Neural cell (in vitro differentiated cells): Measurements from ENCODE around the gene LACRT. TPM values are rescaled to one million over a fixed set of nuclear protein-coding genes. Genes with fewer than 3 reads are reported as not detected.

Source experiments
- H2AFZ ChIP-seq: fragments of 200-600, 300-800 bp; sonication (generic), shearing (Covaris generic); 2 replicates; pipeline ENCODE4 v1.6.0; 2014; ENCODE audit warnings: low read depth, mild to moderate bottlenecking, antibody characterized with exemption, low read length, moderate library complexity
- H3F3A ChIP-seq: fragments of 200-600 bp; shearing (Covaris generic); 2 replicates; pipeline ENCODE4 v1.6.1; 2016; ENCODE audit warnings: mild to moderate bottlenecking, moderate library complexity, mixed read lengths, antibody characterized with exemption, low read length; ENCODE audit not compliant: insufficient read depth, poor library complexity, severe bottlenecking
- H3K27ac ChIP-seq: fragments of 200-600, 300-800 bp; sonication (generic), shearing (Covaris generic); 2 replicates; pipeline ENCODE4 v1.5.1; 2014; ENCODE audit warnings: mild to moderate bottlenecking, low read length, moderate library complexity
- H3K27me3 ChIP-seq: fragments of 300-800, 200-600 bp; sonication (generic), shearing (Covaris generic); 2 replicates; pipeline ENCODE4 v1.6.0; 2014; ENCODE audit warnings: mild to moderate bottlenecking, low read depth, low read length, moderate library complexity; ENCODE audit not compliant: insufficient read depth
- H3K36me3 ChIP-seq: fragments of 300-800, 200-600 bp; sonication (generic), shearing (Covaris generic); 2 replicates; pipeline ENCODE4 v1.5.1; 2014; ENCODE audit warnings: mild to moderate bottlenecking, antibody characterized with exemption, low read length, moderate library complexity; ENCODE audit not compliant: insufficient read depth
- H3K4me2 ChIP-seq: fragments of 300-800, 200-600 bp; sonication (generic), shearing (Covaris generic); 2 replicates; pipeline ENCODE4 v1.6.0; 2014; ENCODE audit warnings: mild to moderate bottlenecking, low read length
- H3K4me3 ChIP-seq: fragments of 300-800, 200-600 bp; sonication (generic), shearing (Covaris generic); 2 replicates; pipeline ENCODE4 v1.5.1; 2014; ENCODE audit warnings: mild to moderate bottlenecking, low read length, moderate library complexity
- H3K79me2 ChIP-seq: fragments of 200-600 bp; shearing (Covaris generic); replicated peaks from 2 replicates; pipeline ENCODE4 v1.6.0; 2014; ENCODE audit warnings: mild to moderate bottlenecking, low read length, moderate library complexity; ENCODE audit not compliant: insufficient read depth
- H3K9ac ChIP-seq: fragments of 300-800, 200-600 bp; sonication (generic), shearing (Covaris generic); 2 replicates; pipeline ENCODE4 v1.6.1; 2016; ENCODE audit warnings: mild to moderate bottlenecking, low read length, mixed read lengths
- H3K9me2 ChIP-seq: fragments of 200-600 bp; shearing (Covaris generic); 2 replicates; pipeline ENCODE4 v1.6.1; 2016; ENCODE audit warnings: mild to moderate bottlenecking, low read length, mixed read lengths; ENCODE audit not compliant: insufficient read depth
- H3K9me3 ChIP-seq: fragments of 200-600, 300-800 bp; sonication (generic), shearing (Covaris generic); 2 replicates; pipeline ENCODE4 v1.6.1; 2016; ENCODE audit warnings: mild to moderate bottlenecking, mixed run types, low read length, moderate library complexity, mixed read lengths
- H4K20me1 ChIP-seq: fragments of 200-600 bp; shearing (Covaris generic); 2 replicates; pipeline ENCODE4 v1.6.1; 2016; ENCODE audit warnings: mild to moderate bottlenecking, mixed run types; ENCODE audit not compliant: insufficient read depth
- CTCF ChIP-seq: fragments of 450-650 bp; IDR thresholded peaks from 2 replicates; pipeline ENCODE4 v1.5.1; 2014; ENCODE audit warnings: antibody characterized with exemption, mild to moderate bottlenecking, moderate library complexity; ENCODE audit not compliant: poor library complexity, severe bottlenecking
- EP300 ChIP-seq: fragments of 450-650 bp; conservative IDR thresholded peaks from 2 replicates; pipeline ENCODE4 v1.6.1; 2014; ENCODE audit warnings: antibody characterized with exemption, mild to moderate bottlenecking, moderate library complexity; ENCODE audit not compliant: poor library complexity, severe bottlenecking
- EZH2 ChIP-seq: fragments of 200-600, 300-800 bp; shearing (Covaris generic), sonication (generic); IDR thresholded peaks from 2 replicates; pipeline ENCODE4 v1.6.1; 2014; ENCODE audit warnings: antibody characterized with exemption, low read length, borderline replicate concordance, mild to moderate bottlenecking; ENCODE audit not compliant: insufficient read depth, poor library complexity, severe bottlenecking
- MXI1 ChIP-seq: fragments of 450-650 bp; conservative IDR thresholded peaks from 2 replicates; pipeline ENCODE4 v1.6.1; 2014; ENCODE audit warnings: antibody characterized with exemption, mild to moderate bottlenecking; ENCODE audit not compliant: poor library complexity, severe bottlenecking
- POLR2AphosphoS5 ChIP-seq: IDR thresholded peaks from 2 replicates; pipeline ENCODE4 v1.6.1; 2012
- RAD21 ChIP-seq: fragments of 450-650 bp; conservative IDR thresholded peaks from 2 replicates; pipeline ENCODE4 v1.6.1; 2014; ENCODE audit warnings: antibody characterized with exemption, mild to moderate bottlenecking, moderate library complexity
- REST ChIP-seq: IDR thresholded peaks from 2 replicates; pipeline ENCODE4 v1.6.1; 2012; ENCODE audit warnings: borderline replicate concordance
- SMC3 ChIP-seq: fragments of 450-650 bp; conservative IDR thresholded peaks from 2 replicates; pipeline ENCODE4 v1.6.1; 2014; ENCODE audit warnings: antibody characterized with exemption, mild to moderate bottlenecking, moderate library complexity; ENCODE audit not compliant: poor library complexity
- TAF1 ChIP-seq: IDR thresholded peaks from 2 replicates; pipeline ENCODE4 v1.6.1; 2012; ENCODE audit warnings: low read depth
- polyA plus RNA-seq: library from polyadenylated mRNA; depleted of rRNA; stranded (reverse); fragments of >200 nt; gene quantifications from 2 replicates; pipeline ENCODE4 v1.2.3, GENCODE V29; 2014

The LACRT gene
- polyA plus RNA-seq, 1 donor from 2014 or later: not detected

- no peak overlapping the region for H3K4me3 ChIP-seq
- H3K36me3 ChIP-seq: no peaks in the 10 kb centered on the region
- H4K20me1 ChIP-seq: no peaks in the 10 kb centered on the region
- no peaks in the 10 kb centered on the region for H3K79me2 ChIP-seq
- H2AFZ ChIP-seq: no peak overlapping the region
- no peaks in the 10 kb centered on the region for H3F3A ChIP-seq
- TF ChIP-seq MXI1 (no peak), RAD21 (no peak), REST (no peak), SMC3 (no peak), TAF1 (no peak), POLR2AphosphoS5 (no peak), EP300 (no peak), EZH2 (no peak), CTCF (no peak)
- H3K9ac ChIP-seq: no peak overlapping the region
- no peaks in the 10 kb centered on the region for H3K27me3 ChIP-seq
- no peak overlapping the region for H3K4me2 ChIP-seq
- H3K9me2 ChIP-seq: no peaks in the 10 kb centered on the region
- no peaks in the 10 kb centered on the region for H3K9me3 ChIP-seq
- no peak overlapping the region for H3K27ac ChIP-seq
Measured at GRCh38 chr12:54682674-54683073, 48.0 kb upstream of the LACRT start.

- H3K9me2 ChIP-seq: no peaks in the 10 kb centered on the region
- no peak overlapping the region for H3K4me2 ChIP-seq
- H3K4me3 ChIP-seq: no peak overlapping the region
- TF ChIP-seq EP300 (no peak), POLR2AphosphoS5 (no peak), RAD21 (no peak), REST (no peak), MXI1 (no peak), EZH2 (no peak), SMC3 (no peak), TAF1 (no peak), CTCF (no peak)
- H2AFZ ChIP-seq: no peak overlapping the region
- no peak overlapping the region for H3K27ac ChIP-seq
- no peaks in the 10 kb centered on the region for H4K20me1 ChIP-seq
- H3K9me3 ChIP-seq: no peaks in the 10 kb centered on the region
- no peaks in the 10 kb centered on the region for H3K79me2 ChIP-seq
- no peaks in the 10 kb centered on the region for H3F3A ChIP-seq
- H3K9ac ChIP-seq: no peak overlapping the region
- no peaks in the 10 kb centered on the region for H3K36me3 ChIP-seq
- no peaks in the 10 kb centered on the region for H3K27me3 ChIP-seq
Measured at GRCh38 chr12:54680374-54680773, 45.7 kb upstream of the LACRT start.
